NB4 (cell line): ENCODE measurements around the gene DIAPH3.

ENCODE experiments used
- CTCF ChIP-seq: IDR thresholded peaks from one replicate; pipeline ENCODE4 v1.5.1; 2012; ENCODE audit warnings: low read depth, low read length
- POLR2A ChIP-seq: IDR thresholded peaks from 2 replicates; pipeline ENCODE4 v1.6.1; 2011; ENCODE audit warnings: mild to moderate bottlenecking; ENCODE audit not compliant: insufficient read length; ENCODE audit errors: extremely low read depth

- TF ChIP-seq CTCF (no peak), POLR2A (no peak)
Observed at GRCh38 chr13:59834801-59835200, 328.9 kb downstream of the DIAPH3 start.
